OCI-LY3 (cell line): ENCODE data around the gene TERB1.

Source experiments
- CTCF ChIP-seq: fragments of 200-600, 300-600 bp; sonication (generic); IDR thresholded peaks from 2 replicates; pipeline ENCODE4 v1.5.1; 2014; ENCODE audit warnings: antibody characterized with exemption, low read length, low read depth
- EZH2phosphoT487 ChIP-seq: fragments of 200-600 bp; shearing (Covaris generic); IDR thresholded peaks from 2 replicates; pipeline ENCODE4 v1.6.1; 2018; ENCODE audit warnings: antibody characterized with exemption, mixed run types, low read depth

DNA sequence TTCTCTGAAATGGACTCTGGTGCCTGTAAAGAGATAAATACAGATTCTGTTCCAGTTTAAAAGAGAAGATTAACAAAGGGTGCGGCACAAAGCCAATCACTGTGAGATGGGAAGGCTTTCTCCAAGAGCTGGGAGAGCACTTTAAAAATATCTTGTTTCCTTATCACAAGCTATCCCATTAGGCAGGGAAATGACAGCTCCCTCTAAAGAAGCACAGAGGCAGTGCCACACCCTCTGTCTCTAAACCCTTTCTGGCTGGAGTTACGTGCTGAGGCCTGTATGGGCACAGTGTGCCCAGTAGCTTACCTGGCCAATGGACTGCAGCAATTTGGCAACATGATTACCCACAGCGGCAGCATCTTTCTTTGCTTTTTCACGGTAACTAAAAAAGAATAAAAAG is 9.0 kb upstream of the TERB1 start:
- TF ChIP-seq CTCF, result no peak
- TF ChIP-seq EZH2phosphoT487, result no peak
